Sigmoid colon (tissue), 7 donors: Measurements from ENCODE around the gene CCDC142. TPM values are rescaled to one million over a fixed set of nuclear protein-coding genes. Genes with fewer than 3 reads are reported as not detected.

Experiments
- DNase-seq: peaks from one replicate; pipeline ENCODE4 v3.0.0-alpha.2; 2019
- H3K27ac ChIP-seq, 4 donors: fragments of 200-600 bp; sonication (generic); one replicate each; pipeline ENCODE4 v1.5.1; 2016 to 2019; ENCODE audit warnings: mild to moderate bottlenecking in 1 of 4
- H3K27me3 ChIP-seq, 3 donors: fragments of 200-600 bp; sonication (generic); one replicate each; pipeline ENCODE4 v1.5.1; 2019; ENCODE audit warnings: mild to moderate bottlenecking in 1 of 3
- H3K36me3 ChIP-seq, 4 donors: fragments of 200-600 bp; sonication (generic); one replicate each; pipeline ENCODE4 v1.5.1; 2016 to 2019
- H3K4me1 ChIP-seq, 4 donors: fragments of 200-600 bp; sonication (generic); one replicate each; pipeline ENCODE4 v1.5.1; 2017 to 2019
- H3K4me3 ChIP-seq, 4 donors: fragments of 200-600 bp; sonication (generic); one replicate each; pipeline ENCODE4 v1.5.1; 2017 to 2019; ENCODE audit warnings: mild to moderate bottlenecking in 2 of 4, moderate library complexity in 1 of 4
- H3K9me3 ChIP-seq, 4 donors: fragments of 200-600 bp in 3 of 4; sonication (generic) in 3 of 4; one replicate each; pipeline versions ENCODE4 v1.5.1 to v1.6.1; 2013 to 2019
- EP300 ChIP-seq, 4 donors: sonication (generic); formaldehyde crosslinking; IDR thresholded peaks; one replicate each; pipeline ENCODE4 v1.6.1; 2017; ENCODE audit warnings: antibody characterized with exemption in 4 of 4
- POLR2A ChIP-seq, 2 donors: fragments of 450-650 bp; IDR thresholded peaks; one replicate each; pipeline ENCODE4 v1.6.1; 2016; ENCODE audit warnings: antibody characterized with exemption in 2 of 2, mild to moderate bottlenecking in 2 of 2, moderate library complexity in 2 of 2
- POLR2AphosphoS5 ChIP-seq, 4 donors: sonication (generic); formaldehyde crosslinking; IDR thresholded peaks; one replicate each; pipeline ENCODE4 v1.6.1; 2017; ENCODE audit warnings: antibody characterized with exemption in 4 of 4
- WGBS, 2 donors: extraction: QIAGEN DNeasy Blood & Tissue Kit; methylation state at CpG; one replicate each; pipeline ENCODE4 v1.1.7; 2013; 5-methylcytosine and 5-hydroxymethylcytosine counted together
- intact Hi-C: fragments of 100-400 bp; cut with DNase I; formaldehyde crosslinking; loops from one replicate; pipeline ENCODE4 v1.15.1; 2023
- polyA plus RNA-seq, 3 donors: library from polyadenylated mRNA; stranded (reverse); fragments of 200-250 nt; gene quantifications; one replicate each; pipeline ENCODE4 v1.2.3, GENCODE V29; 2013
- total RNA-seq, 4 donors: library from RNA; depleted of rRNA; stranded (reverse); fragments of >200 nt; gene quantifications; one replicate each; pipeline ENCODE4 v1.1.0, GENCODE V29; 2016
- TF ChIP-seq, protein P1 (sequence below), 4 experiments: fragments of 450-650 bp in 3 of 4; fragments of 200-600 bp in 1 of 4; IDR thresholded peaks; one replicate each; pipeline ENCODE4 v1.5.1; 2016 to 2019; ENCODE audit warnings: antibody characterized with exemption in 4 of 4, mild to moderate bottlenecking in 3 of 4, moderate library complexity in 2 of 4
- donor health status: healthy with polysubstance abuse.
- donor health status: Bipolar disorder and iron deficiency.
- donor health status: healthy.

Gene CCDC142
- total and polyA plus RNA-seq, 7 donors = 1.8 to 20.9 (median 16.4) TPM

GRCh38 chr2:74474899-74475298 lies 7.9 kb downstream of the CCDC142 start:
- TF ChIP-seq, protein P1, sequence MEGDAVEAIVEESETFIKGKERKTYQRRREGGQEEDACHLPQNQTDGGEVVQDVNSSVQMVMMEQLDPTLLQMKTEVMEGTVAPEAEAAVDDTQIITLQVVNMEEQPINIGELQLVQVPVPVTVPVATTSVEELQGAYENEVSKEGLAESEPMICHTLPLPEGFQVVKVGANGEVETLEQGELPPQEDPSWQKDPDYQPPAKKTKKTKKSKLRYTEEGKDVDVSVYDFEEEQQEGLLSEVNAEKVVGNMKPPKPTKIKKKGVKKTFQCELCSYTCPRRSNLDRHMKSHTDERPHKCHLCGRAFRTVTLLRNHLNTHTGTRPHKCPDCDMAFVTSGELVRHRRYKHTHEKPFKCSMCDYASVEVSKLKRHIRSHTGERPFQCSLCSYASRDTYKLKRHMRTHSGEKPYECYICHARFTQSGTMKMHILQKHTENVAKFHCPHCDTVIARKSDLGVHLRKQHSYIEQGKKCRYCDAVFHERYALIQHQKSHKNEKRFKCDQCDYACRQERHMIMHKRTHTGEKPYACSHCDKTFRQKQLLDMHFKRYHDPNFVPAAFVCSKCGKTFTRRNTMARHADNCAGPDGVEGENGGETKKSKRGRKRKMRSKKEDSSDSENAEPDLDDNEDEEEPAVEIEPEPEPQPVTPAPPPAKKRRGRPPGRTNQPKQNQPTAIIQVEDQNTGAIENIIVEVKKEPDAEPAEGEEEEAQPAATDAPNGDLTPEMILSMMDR (IDR thresholded peaks at IDR 0.05) = no peak
- TF ChIP-seq POLR2AphosphoS5 (IDR thresholded peaks at IDR 0.05) (no peak), POLR2A (IDR thresholded peaks at IDR 0.05) (no peak), EP300 (IDR thresholded peaks at IDR 0.05) (no peak)
- Histone ChIP-seq H3K4me3 (no peak overlapping the region), H3K36me3 (peaks cover 0 to 54% (median 19%) of the 10 kb centered on the region in 4 donors), H3K4me1 (peaks cover 0 to 23% (median 21%) of the 10 kb centered on the region in 4 donors), H3K27me3 (no peaks in the 10 kb centered on the region), H3K27ac (no peak overlapping the region), H3K9me3 (no peaks in the 10 kb centered on the region)
- 90 to 96% methylated on average over 5 of the region's 5 CpGs for WGBS, 2 donors
- intact Hi-C loops = loop anchor here (10.0 kb wide), 2 partner anchors 550 to 650 kb away; partner anchors contain the start of genes DGUOK and STAMBP
- no peak for DNase-seq

- DNase-seq = no peak
- Histone ChIP-seq H3K27me3 (no peaks in the 10 kb centered on the region), H3K4me3 (no peak overlapping the region), H3K36me3 (peaks cover 0 to 50% (median 19%) of the 10 kb centered on the region in 4 donors), H3K27ac (no peak overlapping the region), H3K4me1 (peaks cover 0 to 23% (median 21%) of the 10 kb centered on the region in 4 donors), H3K9me3 (no peaks in the 10 kb centered on the region)
- intact Hi-C loops = loop anchor here (10.0 kb wide), 2 partner anchors 550 to 650 kb away; partner anchors contain the start of genes DGUOK and STAMBP
- TF ChIP-seq, protein P1 (IDR thresholded peaks at IDR 0.05) = no peak
- TF ChIP-seq POLR2AphosphoS5 (IDR thresholded peaks at IDR 0.05) = no peak
- no peak for TF ChIP-seq POLR2A (IDR thresholded peaks at IDR 0.05)
- no peak for TF ChIP-seq EP300 (IDR thresholded peaks at IDR 0.05)
- 93 to 95% methylated on average over 6 of the region's 6 CpGs for WGBS, 2 donors
These were observed 8.3 kb downstream of the CCDC142 start for GRCh38 chr2:74474481-74474880.

GRCh38 chr2:74472945-74473258 lies 9.9 kb downstream of the CCDC142 start:
- Histone ChIP-seq H3K27me3 (no peaks in the 10 kb centered on the region), H3K36me3 (peaks cover 0 to 34% (median 19%) of the 10 kb centered on the region in 4 donors), H3K4me3 (peak overlapping the region; percentile 43 to 71 (median 64)), H3K9me3 (no peaks in the 10 kb centered on the region), H3K4me1 (peaks cover 0 to 23% (median 21%) of the 10 kb centered on the region in 4 donors), H3K27ac (peak overlapping the region; percentile 85 to 92 (median 88))
- DNase-seq = no peak
- intact Hi-C loops = loop anchor here (10.0 kb wide), 2 partner anchors 548 to 648 kb away; partner anchors contain the start of genes DGUOK and STAMBP
- WGBS, 2 donors = 3 to 9% methylated on average over 7 of the region's 7 CpGs
- TF ChIP-seq EP300 (IDR thresholded peaks at IDR 0.05) (no peak), POLR2AphosphoS5 (IDR thresholded peaks at IDR 0.05) (no peak), POLR2A (IDR thresholded peaks at IDR 0.05) (no peak)
- TF ChIP-seq, protein P1 (IDR thresholded peaks at IDR 0.05) = no peak

DNA sequence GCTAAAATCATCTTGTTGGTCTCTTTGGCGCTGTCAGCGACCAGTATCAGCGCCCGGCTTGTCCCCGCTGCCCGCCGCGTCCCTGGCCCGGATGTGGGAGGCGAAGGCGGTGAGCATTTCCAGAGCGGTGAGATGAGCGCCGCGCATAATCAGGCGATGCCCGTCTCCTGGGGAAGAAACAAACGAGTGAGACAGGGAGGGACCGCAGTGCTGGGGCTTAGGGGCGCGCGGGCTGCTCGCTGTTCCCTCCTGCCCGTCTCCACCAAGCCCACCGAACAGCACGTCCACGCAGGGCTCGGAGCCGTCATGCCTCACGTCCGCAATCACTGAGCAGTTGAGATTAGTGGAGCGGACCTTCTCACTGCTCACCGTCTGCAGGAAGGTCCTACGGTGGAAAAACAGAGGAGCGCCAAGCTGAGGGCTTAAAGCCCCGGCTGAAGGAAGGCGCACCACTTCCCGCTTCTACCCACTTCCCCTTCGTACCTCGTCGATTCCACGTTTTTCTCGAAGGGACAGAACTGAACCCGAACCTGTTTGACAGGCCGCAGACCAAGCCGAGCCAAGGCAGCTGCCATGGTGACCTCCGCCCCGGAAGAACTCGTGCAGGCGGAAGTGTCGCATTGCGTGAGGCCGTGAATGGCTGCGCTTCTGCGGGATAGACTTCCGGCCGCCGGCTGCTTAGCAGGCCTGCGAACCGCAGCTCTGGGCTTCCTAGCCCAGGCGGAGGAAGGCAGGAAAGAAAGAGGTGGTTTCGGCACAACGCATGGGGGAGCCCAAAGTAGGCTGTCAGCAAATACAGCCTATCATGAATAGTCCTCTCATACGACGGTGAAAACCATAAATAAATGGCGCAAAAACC lies 10.5 kb downstream of the CCDC142 start, which contains the start of gene MRPL53:
Gene MRPL53 (minus strand): TSS at position 595 of the 859 bp plus-strand sequence. CDS start 20 bp downstream, at position 575.
- intact Hi-C loops = loop anchor here (10.0 kb wide), 2 partner anchors 548 to 648 kb away; partner anchors contain the start of genes DGUOK and STAMBP
- no peak for TF ChIP-seq EP300 (IDR thresholded peaks at IDR 0.05)
- peak; percentile 88 to 99 (median 96) for TF ChIP-seq POLR2AphosphoS5 (IDR thresholded peaks at IDR 0.05)
- TF ChIP-seq POLR2A (IDR thresholded peaks at IDR 0.05) = peak; percentile 82 to 85
- peak; percentile 96 for DNase-seq
- H3K36me3 ChIP-seq = peaks cover 0 to 29% (median 17%) of the 10 kb centered on the region in 4 donors
- no peaks in the 10 kb centered on the region for H3K27me3 ChIP-seq
- H3K4me3 ChIP-seq = peak within 1 kb of the TSS; percentile 43 to 71 (median 64)
- WGBS, 2 donors = 0 to 1% methylated on average over 66 of the region's 66 CpGs
- no peaks in the 10 kb centered on the region for H3K9me3 ChIP-seq
- peak within 1 kb of the TSS; percentile 85 to 92 (median 88) for H3K27ac ChIP-seq
- peaks cover 0 to 23% (median 21%) of the 10 kb centered on the region in 4 donors for H3K4me1 ChIP-seq
